Activated CD8-positive, alpha-beta memory T cell treated with anti-CD3 and anti-CD28 coated beads, Interleukin-2, amount 50 U/mL, for 48 hours (primary cell): ENCODE data around the gene TMEM156.
"Not testable (repeated sequence)": the region's sequence is repeated elsewhere in the genome, so short reads cannot be mapped to it uniquely, and the experiment has no call there.

ENCODE experiments used
- DNase-seq: peaks from one replicate; pipeline ENCODE4 v3.0.0-alpha.2; 2020

Gene TMEM156

DNA sequence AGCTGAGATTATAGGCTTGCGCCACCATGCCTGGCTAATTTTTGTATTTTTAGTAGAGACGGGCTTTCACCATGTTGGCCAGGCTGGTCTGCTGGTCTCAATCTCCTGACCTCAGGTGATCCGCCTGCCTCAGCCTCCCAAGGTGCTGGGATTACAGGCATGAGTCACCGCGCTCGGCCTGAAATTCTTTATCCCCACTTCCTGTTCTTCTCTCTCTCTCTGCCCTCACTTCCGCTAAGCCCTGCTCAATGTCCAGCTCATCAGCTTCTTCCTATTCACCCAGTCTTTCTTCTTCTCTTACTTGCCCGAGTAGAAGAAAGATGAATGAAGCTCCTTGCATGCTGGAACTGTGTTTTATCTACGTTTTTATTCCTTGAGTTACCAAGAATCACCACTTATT, 43.9 kb downstream of the TMEM156 start:
- not testable (repeated sequence) for DNase-seq

DNA sequence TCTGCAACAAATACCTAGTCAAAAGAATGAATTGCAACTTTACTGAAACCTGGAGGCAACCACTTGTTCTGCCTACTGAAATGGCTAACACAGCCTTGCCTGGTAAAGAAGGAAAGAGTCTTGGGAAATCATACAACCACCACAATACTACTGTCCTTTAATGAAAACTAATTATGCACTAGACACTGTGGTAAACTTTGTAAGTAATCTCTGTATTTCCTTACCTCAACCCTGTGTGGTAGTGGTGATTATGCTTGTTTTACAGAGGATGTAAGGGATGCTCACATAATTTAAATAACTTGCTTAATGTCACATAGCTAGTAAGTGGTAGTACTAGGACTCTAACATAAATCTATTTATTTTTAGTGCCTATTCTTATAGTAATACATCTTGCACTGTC, 44.7 kb downstream of the TMEM156 start:
- DNase-seq: no peak

DNA sequence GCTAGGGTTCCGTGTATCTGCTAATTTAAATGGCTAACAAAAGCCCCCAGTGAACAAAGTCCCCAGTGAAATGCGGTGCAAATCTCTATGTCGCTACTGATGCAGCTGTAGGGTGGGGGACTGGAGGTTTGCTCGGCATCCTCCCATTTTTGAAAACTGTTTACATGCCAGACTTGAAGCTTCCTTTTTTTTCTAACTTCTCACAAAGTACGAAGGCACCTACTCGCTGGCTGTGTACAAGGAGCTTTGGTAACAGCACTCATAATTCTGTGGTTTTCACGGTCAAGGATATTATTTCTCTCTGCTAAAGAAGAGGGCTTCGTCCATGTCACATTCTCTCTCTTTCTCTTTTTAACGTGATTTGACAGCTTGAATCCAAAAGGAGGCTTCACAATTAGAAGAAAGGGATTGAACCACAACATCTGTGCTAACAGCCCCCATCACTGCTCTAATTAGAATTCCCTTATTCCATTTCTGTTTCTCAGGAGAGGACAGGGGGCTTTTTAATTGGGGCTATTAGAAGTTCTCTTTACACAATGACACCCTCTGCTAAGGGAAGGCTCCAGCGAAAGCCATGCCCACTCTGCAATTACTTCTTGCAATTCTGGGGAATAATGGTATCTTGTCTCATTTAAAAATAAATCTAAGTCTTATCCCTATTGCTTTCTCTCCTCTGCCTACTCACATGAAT, 46.7 kb downstream of the TMEM156 start:
- DNase-seq: no peak

DNA sequence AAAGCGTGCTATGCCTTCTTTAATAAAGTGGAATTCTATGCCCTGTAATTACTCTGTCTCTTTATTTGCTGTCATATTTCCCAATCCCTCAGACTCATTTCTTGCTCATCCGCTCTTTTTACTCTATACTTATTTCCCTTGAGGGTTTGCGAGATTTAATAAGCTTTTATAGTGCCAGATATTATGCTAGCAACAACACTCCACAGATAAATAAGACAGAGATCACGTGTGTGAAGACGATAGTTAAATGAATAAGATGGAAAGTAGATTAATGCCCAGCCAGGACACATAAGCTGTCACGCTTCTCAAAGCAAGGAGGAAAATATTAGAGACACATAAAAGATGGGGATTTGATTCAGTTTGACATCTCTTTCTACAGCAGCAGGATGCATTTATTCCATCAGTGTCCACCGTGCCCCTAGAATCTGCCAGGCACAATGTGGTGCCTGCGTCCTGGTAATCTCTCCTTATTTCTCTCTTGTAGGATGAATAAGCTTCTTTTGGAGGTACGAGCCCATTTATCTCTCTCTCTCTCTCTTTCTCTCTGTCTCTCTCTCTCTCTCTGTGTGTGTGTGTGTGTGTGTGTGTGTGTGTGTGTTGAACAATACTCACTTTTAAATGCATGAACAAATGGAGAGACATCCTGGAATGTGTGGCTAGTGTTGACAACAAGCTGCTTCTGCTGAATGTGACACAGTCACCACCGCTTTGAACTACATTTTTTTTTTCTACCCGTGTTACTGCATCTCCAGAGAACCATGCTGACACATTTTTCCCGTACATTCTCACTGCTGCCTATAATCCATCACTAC, 48.2 kb downstream of the TMEM156 start:
- no peak for DNase-seq

DNA sequence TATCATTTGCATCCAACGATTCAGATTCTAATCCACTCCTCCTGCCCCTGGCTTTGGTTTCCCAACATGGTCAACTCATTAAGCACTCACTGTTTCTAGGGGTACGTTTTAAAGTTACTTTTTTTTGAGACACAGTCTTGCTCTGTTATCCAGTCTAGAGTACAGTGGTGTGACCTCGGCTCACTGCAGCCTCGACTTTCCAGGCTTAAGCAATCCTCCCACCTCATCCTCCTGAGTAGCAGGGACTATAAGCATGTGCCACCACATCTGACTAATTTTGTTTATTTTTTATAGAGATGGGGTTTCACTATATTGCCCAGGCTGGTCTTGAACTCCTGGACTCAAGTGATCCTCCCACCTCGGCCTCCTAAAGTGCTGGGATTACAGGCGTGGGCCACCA, 48.9 kb downstream of the TMEM156 start:
- DNase-seq: no peak

DNA sequence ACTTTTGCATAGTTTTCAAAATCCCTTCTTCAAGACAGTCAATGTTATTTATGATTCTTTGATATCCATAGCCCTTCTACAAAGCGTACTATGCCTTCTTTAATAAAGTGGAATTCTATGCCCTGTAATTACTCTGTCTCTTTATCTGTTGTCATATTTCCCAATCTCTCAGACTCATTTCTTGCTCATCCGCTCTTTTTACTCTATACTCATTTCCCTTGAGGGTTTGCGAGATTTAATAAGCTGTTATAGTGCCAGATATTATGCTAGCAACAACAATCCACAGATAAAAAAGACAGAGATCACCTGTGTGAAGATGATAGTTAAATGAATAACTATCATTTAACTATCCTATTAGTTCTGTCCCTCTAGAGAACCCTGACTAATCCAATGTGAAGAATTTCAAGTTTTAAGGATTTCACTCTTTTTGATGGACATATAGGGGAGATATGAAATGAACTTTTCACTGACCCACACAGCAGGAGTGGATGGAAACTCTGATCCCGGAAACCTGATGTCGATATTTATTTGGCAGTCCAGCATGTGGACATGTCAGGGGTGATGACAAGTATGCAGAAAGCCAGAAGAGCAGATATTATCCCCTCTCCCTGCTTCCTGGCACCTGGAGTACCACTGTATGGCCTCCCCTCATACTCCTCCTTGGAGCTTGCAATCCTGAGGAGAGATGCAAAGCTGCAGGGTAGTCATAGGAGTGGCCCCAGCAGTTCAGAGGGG, 49.7 kb downstream of the TMEM156 start:
- DNase-seq: no peak

DNA sequence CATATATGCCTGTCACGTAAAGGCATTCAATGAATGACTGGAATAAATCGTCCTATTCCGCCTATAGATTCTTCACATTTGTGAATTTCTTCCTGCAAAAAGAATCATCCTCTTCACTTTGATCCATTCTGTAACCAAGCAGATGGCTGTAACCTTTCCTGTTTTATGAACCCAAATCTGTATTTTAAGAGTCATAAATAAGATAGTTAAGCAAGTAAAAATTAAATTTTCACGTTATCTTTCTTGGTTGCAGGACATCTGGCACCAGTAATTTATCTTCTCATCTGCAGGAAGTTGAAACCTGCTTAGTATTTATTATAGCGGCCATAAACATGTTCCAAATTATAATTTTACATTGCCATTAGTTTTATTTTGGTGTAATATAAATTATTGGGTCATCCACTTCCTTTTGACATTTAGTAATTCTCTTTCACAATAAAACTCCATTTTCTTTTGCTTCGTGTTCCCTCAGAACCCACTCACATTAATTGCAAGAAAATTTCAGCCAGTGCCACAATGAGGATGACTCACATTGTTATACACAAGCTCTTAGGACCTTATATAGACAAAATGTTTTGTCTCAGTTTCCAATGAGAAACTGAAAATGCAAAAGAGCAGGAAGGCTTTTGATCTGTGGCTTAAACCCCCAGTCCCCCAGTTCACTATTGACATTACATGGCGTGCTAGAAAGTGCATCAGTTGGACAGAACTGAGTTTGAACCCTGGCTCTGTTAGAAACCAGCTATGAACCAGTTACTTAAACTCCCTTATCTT, 51.1 kb downstream of the TMEM156 start:
- no peak for DNase-seq

DNA sequence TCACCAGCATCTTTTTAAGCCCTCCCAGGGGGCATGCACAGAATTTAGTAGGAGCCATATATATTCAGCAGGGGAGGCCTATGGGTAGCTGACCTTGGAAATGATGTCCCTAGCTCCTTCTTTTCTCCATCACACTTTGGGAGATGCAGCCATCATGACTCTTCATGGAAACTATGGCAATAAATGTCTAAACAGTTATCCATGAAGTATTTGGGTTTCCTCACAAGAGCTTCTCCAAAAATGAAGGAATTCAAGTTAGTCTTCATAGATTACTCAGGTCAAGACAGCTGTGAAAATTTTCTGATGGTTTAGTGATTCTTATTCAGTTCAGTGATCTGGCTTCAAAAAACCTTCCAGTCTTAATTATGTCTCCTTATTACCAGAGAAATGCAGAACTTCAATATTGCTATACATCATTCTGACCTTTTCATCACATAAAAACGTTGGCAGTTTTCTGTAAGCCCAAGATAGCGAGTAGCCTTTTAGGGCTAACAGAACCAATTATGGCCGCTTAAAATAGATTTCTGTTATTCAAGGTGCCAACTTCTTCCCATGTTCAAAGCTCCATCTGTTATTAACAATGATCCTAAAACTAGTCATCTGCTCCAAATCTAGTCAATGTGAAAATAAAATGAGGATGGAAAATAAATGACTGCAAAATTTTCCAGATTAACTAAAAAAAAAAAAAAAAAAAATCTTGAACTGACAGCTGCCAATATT, 52.5 kb downstream of the TMEM156 start:
- DNase-seq: no peak

DNA sequence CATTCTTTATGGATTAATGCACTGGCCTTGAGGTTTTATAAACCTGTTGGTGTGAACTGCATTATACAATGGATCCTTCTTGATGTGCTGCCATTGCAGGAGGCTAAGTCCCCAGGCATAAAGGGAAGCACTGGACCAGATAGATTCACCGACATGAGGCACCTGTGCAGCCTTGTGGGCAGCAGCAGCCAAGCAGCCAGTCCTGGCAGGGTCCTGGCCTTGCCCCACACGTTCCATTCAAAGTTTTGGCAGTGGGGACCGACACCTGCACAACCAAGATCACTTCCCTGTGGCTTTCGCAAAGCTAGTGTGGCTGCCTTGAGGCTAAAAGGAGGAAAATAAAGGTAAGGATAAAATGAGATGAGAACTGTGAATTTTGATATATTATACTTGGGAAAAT, 53.1 kb downstream of the TMEM156 start:
- no peak for DNase-seq

DNA sequence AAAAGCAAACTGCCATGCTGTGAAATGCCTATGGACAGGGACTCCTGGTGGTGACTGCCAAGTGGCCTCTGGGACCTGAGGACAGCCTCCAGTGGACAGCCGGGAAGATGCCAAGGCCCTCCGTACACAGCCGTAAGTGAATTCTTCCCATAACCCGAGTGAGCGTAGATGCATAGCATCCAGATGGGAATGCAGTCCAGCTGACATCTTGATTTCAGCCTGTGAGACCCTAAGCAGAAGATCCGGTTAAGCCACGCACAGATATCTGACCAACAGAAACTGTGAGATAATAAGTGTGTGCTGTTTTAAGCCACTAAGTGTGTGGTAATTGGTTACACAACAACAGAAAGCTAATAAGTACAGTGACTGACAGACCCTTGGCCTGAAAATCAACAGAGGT, 55.9 kb downstream of the TMEM156 start:
- no peak for DNase-seq

DNA sequence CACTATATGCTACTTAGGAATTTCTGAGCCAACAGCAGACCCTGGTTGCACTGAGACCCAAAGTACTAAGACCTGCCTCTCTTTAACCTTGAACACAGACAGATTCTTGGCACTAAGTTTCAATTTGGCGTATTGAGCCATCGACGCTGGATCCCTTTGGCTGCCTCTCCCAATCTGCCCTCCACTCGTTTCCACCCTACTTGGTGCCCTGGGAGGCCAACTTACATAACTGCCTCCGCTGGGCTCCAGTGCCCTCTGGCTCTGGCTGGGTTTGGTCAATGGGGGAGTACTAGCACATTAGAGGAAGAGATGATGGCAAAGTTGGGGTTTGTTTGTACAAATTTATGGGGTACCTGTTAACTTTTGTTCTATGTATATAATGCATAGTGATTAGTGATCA, 63.5 kb downstream of the TMEM156 start:
- no peak for DNase-seq

DNA sequence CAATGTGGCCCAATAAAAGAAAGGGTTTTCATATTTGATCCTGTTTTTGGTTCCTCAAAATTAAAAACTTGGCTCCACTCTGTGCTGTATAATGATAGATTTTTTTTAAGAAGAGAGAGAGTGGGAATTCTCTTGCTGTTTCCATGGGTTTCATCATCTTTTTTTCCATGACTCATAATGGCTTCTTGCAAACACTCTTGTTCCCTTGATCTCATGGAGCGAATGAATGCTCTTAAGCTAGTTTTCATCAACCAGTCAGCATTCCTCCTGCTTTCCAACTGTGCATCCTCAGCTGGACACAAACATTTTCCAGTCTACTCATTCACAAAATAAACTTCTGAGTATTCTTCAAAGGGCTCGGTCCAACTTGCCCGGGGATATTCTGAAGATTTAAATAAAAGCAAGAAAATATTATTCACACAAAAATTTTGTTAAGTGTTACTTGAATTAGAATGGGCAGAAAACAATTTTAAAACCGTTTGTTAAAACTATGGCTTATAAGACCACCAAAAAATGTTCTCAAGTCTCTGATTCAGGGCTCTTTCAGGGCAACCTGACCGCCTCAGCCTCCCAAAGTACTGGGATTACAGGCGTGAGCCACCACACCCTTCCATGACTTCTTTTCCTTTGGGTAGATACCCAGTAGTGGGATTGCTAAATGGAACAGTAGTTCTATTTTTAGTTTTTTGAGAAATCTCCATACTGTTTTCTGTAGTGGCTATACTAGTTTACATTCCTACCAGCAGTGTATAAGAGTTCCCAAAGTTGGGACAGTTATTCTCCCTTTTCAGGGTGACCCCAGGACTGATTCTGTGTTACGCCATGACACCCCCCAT, 64.7 kb downstream of the TMEM156 start:
- no peak for DNase-seq

DNA sequence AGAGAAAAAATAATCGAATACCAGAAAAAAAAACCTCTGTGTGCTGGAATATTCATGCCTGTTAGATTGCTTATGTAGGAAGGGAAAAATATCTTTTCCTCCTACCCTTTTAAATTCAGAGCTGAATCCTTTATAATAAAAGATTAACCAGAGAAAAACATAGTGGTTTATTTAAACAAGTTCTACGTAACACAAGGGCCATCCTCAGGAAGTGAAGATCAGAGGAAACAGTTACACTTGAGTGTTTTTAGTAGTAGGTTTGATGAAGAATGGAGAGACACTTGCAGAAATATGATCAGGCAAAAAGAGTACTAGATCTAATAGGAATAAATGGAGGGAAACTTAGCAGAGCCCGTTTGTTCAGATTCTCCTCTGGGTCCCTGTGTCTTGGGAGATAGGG, 66.3 kb downstream of the TMEM156 start:
- DNase-seq: no peak

DNA sequence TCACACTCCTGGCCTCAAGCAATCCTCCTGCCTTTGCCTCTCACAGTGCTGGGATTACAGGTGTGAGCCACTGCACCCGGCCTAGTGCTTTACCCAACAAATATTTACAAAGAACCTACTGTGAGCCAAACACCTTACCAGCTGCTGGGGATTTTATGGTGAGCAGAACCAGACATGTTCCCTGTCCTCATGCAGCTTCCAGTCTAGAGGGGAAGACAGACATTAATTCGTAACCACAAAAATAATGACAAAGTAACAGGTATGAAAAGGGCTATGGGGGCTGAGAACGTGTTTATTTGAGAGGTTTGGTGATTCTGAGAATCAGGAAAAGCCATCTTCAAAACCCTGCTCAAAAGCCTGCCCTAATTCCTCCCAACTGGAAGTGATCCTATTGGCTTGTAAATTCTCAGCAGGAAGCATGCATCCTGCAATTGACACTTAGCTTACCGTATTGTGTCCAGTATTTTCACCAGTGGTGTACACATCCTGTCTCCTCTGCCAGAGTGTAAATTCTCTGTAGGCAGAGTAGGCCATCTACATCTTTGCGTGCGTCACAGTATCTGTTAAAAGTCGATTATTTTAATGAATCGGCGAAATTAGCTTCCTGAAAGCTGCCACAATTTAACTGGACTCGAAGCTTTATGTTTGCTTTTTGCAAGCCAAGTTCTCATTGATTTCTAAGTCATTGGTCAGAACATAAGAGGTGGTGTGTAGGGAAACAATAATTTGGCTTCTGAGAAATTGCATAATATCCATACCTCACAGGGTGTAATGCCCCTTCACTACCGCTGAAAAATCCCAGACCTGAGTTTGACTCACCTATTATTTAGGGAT, 67.0 kb downstream of the TMEM156 start:
- no peak for DNase-seq

DNA sequence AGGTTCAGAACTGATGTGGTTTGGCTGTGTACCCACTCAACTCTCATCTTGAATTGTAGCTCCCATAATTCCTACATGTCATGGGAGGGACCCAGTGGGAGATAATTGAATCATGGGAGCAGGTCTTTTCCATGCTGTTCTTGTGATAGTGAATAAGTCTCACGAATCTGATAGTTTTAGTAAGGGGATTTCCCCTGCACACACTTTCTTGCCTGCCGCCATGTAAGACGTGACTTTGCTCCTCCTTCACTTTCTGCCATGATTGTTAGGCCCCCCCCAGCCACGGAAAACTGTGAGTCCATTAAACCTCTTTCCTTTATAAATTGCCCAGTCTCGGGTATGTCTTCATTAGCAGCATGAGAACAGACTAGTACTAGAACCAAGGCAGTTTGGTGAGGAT, 73.0 kb downstream of the TMEM156 start:
- not testable (repeated sequence) for DNase-seq

DNA sequence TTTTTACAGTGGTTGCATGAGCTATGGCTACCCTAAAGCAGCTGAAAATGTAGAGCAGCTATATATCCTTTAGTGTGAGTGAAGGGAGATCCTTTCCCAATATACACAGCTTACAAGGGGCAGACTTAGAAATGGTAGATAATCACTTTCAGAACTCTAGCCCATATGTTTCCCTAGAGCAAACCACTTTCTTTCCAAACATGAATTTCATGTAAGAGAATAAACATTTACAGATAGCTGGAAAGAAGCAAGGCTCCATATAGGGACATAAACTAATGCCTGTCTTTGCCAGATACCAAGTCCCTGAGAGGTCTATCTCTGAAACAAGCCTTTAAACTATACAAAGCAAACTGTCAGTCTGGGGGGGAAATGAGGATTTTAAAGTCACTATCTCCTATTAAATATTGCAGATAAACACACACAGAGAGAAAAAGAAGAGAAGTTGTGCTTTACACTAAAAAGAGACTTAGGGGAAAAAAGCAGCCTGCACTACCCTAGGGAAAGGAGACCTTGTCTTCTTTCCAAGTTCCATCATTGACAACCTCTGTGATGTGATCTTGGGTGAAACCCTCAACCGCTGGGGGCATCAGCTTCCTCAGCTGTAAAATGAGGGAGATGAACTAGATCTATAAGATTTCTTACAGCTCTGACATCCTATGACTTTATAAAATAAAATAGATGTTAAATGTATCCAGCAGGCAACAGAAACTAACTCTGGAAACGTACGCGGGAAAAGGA, 73.6 kb downstream of the TMEM156 start:
- DNase-seq: no peak

DNA sequence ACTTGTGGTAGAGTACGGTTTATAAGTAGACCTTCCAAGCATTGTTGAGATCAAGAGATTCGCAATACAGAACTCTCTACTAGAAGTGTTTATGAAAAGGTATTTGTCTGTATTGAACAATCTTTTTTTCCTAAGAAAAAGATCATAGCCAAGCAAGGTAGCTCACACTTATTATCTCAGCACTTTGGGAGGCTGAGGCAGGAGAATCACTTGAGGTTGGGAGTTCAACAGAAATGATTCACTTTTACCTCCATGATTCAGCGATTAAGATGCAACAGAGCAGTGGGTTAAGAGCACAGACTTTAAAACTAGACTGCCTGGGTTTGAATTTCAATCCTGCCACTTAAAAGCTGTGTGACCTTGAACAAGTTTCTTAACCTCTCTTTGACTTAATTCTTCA, 74.3 kb downstream of the TMEM156 start:
- no peak for DNase-seq

DNA sequence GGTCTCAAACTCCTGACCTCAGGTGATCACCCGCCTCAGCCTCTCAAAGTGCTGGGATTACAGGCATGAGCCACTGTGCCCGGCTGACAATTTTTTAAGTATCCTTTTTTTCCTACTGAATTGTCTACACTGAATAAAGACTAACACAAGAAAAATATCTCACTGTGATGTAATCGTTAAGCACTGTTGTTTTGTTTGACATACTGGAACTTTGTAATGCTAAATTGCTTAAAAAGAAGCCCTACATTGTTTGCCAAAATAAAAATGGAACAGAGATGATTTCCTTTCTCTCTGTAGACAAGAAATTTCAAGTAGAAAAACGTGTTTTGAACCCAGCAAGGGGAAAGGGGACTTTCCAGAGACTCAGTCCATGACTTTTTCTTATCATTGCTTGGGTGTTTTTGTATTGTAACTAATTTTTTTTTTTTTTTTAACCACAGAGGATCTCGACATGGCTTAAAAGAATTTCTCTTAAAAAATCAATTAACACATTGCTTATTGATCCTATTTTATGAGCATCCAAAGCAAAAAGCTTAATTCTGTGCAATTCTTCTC, 74.9 kb downstream of the TMEM156 start:
- DNase-seq: no peak

DNA sequence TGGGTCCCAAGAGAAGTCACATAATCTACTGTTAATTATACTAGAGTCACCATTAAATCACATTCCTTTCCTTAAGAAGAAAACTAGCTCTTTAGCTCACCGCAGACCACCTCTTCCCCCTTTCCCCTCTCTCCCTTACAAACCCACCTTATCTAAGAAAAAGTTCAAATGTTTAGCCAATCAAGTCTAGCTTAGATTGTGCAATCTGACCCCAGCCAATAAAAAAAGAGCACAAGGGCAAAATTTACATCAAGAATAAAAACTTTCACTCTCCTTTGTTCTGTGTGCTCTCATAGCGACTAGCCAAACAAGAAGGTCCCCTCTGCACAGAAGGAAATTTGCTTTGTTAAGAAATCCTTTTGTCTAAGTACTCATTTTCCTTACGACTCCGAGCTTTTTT, 76.3 kb downstream of the TMEM156 start:
- no peak for DNase-seq
